Dermis microvascular lymphatic vessel endothelial cell (primary cell): Measurements from ENCODE around the gene ITGB4. TPM values are rescaled to one million over a fixed set of nuclear protein-coding genes. Genes with fewer than 3 reads are reported as not detected.

ENCODE experiments used
- DNase-seq, 2 donors: peaks; one replicate each; pipeline versions ENCODE4 v3.0.0 to v3.0.0-alpha.2; 2010; ENCODE audit warnings: low read depth in 2 of 2
- total RNA-seq: library from RNA; depleted of rRNA; stranded (reverse); fragments of >200 nt; gene quantifications from 2 replicates; pipeline ENCODE4 v1.2.1, GENCODE V29; 2014

ITGB4 gene
- total RNA-seq, 1 donor from 2014 or later = 37.6 TPM

DNA sequence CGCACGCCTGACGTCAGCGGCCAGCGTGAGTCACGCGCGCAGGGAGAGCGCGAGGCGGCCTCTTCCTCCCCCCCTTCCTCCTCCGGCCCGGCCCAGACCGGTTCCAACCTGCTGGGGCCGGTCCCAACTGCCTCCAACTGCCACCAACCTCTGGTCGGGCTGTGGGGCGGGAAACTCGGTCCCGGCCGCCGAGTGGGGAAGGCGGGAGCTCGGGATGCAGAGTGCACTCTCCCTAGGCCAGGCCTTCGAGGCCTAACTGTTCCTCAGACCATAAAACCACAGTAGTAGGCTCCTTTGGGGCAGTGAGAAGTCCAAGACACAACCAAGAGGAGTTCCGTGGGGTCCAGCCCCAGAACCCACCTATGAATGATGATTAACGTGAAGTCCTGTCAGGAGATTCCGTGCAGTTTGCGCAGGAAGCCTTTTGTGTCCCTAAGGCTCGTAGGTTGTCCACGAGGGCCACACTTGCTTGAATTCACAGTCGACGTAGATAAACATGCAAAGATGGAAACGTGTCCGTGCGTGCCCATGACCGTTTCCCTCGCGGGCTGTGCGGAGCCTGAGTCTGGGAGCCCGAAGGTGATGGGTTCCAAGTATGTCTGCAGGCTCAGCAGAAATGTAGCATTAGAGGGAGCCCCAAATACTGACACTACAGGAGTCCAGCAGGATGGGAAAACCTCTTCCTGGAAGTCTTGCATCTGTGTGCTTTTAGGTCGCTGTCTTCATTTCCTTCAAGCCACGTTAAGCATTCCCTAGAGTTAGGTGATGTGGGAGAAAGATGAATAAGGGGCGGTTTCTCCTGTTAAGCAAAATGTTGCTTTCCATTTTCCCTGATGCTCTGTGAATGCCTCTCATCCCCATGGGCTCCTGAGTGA, 64.0 kb downstream of the ITGB4 start:
- peak; percentile 73 to 90 for DNase-seq

GRCh38 chr17:75791254-75791653, 70.0 kb downstream of the ITGB4 start:
- no peak for DNase-seq

GRCh38 chr17:75793460-75793859, 72.2 kb downstream of the ITGB4 start:
- DNase-seq = no peak

DNA sequence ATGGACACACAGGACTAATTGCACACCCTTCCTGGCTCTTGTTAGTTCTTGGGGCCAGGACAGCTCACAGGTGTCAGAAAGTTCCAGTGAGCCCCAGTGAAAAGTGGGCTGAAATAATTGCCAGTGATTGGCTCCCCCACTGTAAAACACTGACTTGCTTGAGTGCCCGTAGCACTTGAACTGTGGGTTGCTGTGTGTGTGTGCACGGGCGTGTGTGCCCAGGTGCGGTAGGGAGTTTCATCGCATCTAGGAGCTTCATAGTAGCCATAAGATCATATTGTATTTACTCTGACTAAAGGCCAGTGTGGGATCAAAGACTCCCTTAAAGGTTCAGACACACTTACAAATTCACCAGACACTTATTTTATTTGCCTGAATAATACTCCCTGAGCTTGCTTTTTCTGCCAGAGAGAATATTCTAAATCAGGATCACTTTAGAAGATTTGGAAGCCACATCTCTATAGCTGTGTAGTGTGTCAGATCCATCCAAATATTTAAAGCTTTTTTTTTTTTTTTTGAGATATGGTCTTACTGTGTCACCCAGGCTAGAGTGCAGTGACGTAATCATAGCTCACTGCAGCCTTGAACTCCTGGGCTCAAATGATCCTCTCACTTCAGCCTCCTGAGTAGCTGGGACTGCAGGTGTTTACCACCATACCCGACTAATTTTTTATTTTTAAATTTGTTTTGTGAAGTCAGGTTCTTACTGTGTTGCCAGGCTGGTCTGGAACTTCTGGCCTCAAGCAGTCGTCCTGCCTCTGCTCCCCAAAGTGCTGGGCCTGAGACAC, 74.8 kb downstream of the ITGB4 start:
- DNase-seq = no peak

GRCh38 chr17:75799402-75799801, 78.1 kb downstream of the ITGB4 start:
- DNase-seq = no peak

DNA sequence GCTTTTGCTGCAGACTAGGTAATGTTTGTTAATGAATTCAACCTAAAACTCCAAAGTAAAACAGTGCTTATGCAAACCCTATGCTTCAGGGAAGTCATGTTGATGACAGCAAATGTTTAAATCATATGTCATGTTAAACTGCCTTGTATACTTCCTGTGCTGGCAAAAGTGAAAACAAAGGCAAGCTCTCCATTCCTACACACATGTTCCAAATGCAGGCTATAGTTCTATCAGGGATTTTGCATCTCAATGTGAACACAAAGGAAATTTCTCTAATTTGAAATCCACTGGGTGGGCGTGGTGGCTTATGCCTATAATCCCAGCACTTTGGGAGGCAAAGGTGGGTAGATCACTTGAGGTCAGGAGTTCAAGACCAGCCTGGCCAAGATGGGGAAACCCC, 82.6 kb downstream of the ITGB4 start:
- no peak for DNase-seq

- DNase-seq = no peak
Measured at GRCh38 chr17:75806822-75807500, 85.7 kb downstream of the ITGB4 start.

Other genes starting within 250 kb of the ITGB4 start
- 7.2 and 10.9 TPM in 2 replicates for gene CASKIN2, start 205.9 kb upstream of the ITGB4 start, total RNA-seq
- 10.7 and 12.5 TPM in 2 replicates for gene TSEN54, start 204.9 kb upstream of the ITGB4 start, total RNA-seq
- gene LLGL2, start 195.8 kb upstream of the ITGB4 start, total RNA-seq = 12.6 and 13.9 TPM in 2 replicates
- gene MYO15B, start 133.7 kb upstream of the ITGB4 start, total RNA-seq = 5.3 and 12.3 TPM in 2 replicates
- gene SMIM5, start 88.0 kb upstream of the ITGB4 start, total RNA-seq = under 0.01 TPM in 1 of 2 replicates, not detected in the other
- gene RECQL5, start 54.3 kb upstream of the ITGB4 start, total RNA-seq = 11.2 and 11.5 TPM in 2 replicates
- 41.2 and 44.9 TPM in 2 replicates for gene SAP30BP, start 54.1 kb upstream of the ITGB4 start, total RNA-seq
- gene GALK1, start 43.7 kb downstream of the ITGB4 start, total RNA-seq = 85.7 and 96.2 TPM in 2 replicates
- 6.3 and 13.1 TPM in 2 replicates for gene UNK, start 63.3 kb downstream of the ITGB4 start, total RNA-seq
- 2.8 and 2.9 TPM in 2 replicates for gene UNC13D, start 122.9 kb downstream of the ITGB4 start, total RNA-seq
- gene WBP2, start 133.9 kb downstream of the ITGB4 start, total RNA-seq = 22.3 and 33.9 TPM in 2 replicates
- 58.4 and 74.0 TPM in 2 replicates for gene TRIM47, start 157.1 kb downstream of the ITGB4 start, total RNA-seq
- 23.0 and 31.9 TPM in 2 replicates for gene TRIM65, start 175.5 kb downstream of the ITGB4 start, total RNA-seq
- gene MRPL38, start 183.4 kb downstream of the ITGB4 start, total RNA-seq = 25.0 and 35.4 TPM in 2 replicates
- gene FBF1, start 219.6 kb downstream of the ITGB4 start, total RNA-seq = 3.5 and 3.9 TPM in 2 replicates